A673 (cell line): ENCODE results near the gene SEL1L.

Experiments used
- EZH2 ChIP-seq: fragments of 200-600 bp; sonication (generic); IDR thresholded peaks from 2 replicates; pipeline ENCODE4 v1.6.1; 2017; ENCODE audit warnings: borderline replicate concordance, low read depth, mild to moderate bottlenecking, mixed read lengths, antibody characterized with exemption, low read length; ENCODE audit not compliant: poor library complexity, severe bottlenecking
- TF ChIP-seq, protein P1 (sequence below): fragments of 300-800, 200-600 bp; sonication (generic); conservative IDR thresholded peaks from 2 replicates; pipeline ENCODE4 v1.5.1; 2017; ENCODE audit warnings: low read depth, mild to moderate bottlenecking, antibody characterized with exemption, low read length, moderate library complexity, mixed read lengths

DNA sequence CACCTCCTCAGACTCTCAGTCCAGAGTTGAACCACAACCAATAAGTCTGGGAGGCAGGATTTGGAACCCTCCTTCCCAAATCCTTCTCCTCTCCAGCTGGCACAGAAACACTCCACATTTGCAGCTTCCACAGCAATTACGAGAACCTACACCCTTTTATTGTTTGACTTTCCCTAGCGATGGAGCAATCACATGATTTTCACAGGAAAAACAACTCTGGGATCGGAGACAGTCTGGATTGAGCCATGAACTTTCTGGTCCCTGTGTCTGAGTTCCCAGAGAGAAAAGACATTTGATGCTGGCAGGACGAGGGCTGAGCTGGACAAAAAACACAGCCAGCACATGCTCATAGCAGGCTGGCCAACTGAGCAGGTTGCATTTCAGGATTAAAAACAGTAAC lies 84.5 kb downstream of the SEL1L start:
- TF ChIP-seq, protein P1, sequence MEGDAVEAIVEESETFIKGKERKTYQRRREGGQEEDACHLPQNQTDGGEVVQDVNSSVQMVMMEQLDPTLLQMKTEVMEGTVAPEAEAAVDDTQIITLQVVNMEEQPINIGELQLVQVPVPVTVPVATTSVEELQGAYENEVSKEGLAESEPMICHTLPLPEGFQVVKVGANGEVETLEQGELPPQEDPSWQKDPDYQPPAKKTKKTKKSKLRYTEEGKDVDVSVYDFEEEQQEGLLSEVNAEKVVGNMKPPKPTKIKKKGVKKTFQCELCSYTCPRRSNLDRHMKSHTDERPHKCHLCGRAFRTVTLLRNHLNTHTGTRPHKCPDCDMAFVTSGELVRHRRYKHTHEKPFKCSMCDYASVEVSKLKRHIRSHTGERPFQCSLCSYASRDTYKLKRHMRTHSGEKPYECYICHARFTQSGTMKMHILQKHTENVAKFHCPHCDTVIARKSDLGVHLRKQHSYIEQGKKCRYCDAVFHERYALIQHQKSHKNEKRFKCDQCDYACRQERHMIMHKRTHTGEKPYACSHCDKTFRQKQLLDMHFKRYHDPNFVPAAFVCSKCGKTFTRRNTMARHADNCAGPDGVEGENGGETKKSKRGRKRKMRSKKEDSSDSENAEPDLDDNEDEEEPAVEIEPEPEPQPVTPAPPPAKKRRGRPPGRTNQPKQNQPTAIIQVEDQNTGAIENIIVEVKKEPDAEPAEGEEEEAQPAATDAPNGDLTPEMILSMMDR = no peak
- no peak for TF ChIP-seq EZH2
